Endothelial cell of umbilical vein (primary cell): Measurements from ENCODE around the gene HBS1L. TPM values are rescaled to one million over a fixed set of nuclear protein-coding genes. Genes with fewer than 3 reads are reported as not detected.

Source experiments
- BruUV-seq: library from RNA; stranded (reverse); fragments of 400-500 nt; replicated peaks from 2 replicates; lab custom pipeline; 2021; lab: Mats Ljungman, UMichigan
- CTCF ChIA-PET: fragments of 300-600, 350-600 bp; sonication (Branson Sonifier 250); formaldehyde crosslinking; loops from one replicate; lab custom pipeline; 2021; ENCODE audit warnings: antibody characterized with exemption, inconsistent platforms; lab: Charles Lee
- POLR2A ChIA-PET: fragments of 300-600, 350-600 bp; sonication (Branson Sonifier 250); formaldehyde crosslinking; loops from one replicate; lab custom pipeline; 2021; ENCODE audit warnings: antibody characterized with exemption, inconsistent platforms; lab: Charles Lee
- DNase-seq: peaks from one replicate; pipeline ENCODE4 v3.0.0-alpha.2; 2011; ENCODE audit warnings: low read depth, low spot score
- FAIRE-seq: peaks from 2 replicates; lab custom pipeline; 2011; peaks lifted over from hg19 to GRCh38; lab: Jason Lieb, UNC
- H2AFZ ChIP-seq: 2 replicates; pipeline ENCODE4 v1.6.0; 2012; ENCODE audit warnings: low read depth, low read length, control low read depth, inconsistent platforms
- H3K27ac ChIP-seq: 2 replicates; pipeline ENCODE4 v1.5.1; 2011; ENCODE audit warnings: low read depth, mild to moderate bottlenecking, control low read depth, low read length, moderate library complexity; ENCODE audit not compliant: insufficient read depth
- H3K27me3 ChIP-seq, 2 experiments: 2 replicates each; pipeline versions ENCODE4 v1.6.0 to v1.6.1; 2011; ENCODE audit warnings: low read length in 2 of 2, mixed read lengths in 1 of 2; ENCODE audit not compliant: control insufficient read depth in 2 of 2, insufficient read depth in 2 of 2
- H3K36me3 ChIP-seq, 2 experiments: 2 replicates in 1 of 2; 3 replicates in 1 of 2; pipeline ENCODE4 v1.5.1; 2011; ENCODE audit warnings: low read length in 2 of 2, mild to moderate bottlenecking in 1 of 2, moderate library complexity in 1 of 2; ENCODE audit not compliant: control insufficient read depth in 2 of 2, insufficient read depth in 2 of 2; ENCODE audit errors: extremely low read depth in 1 of 2
- H3K4me1 ChIP-seq: 3 replicates; pipeline ENCODE4 v1.5.1; 2011; ENCODE audit warnings: mild to moderate bottlenecking, low read length; ENCODE audit not compliant: control insufficient read depth, insufficient read depth; ENCODE audit errors: extremely low read depth
- H3K4me2 ChIP-seq: 2 replicates; pipeline ENCODE4 v1.6.1; 2011; ENCODE audit warnings: low read length, control low read depth, mixed read lengths; ENCODE audit not compliant: insufficient read depth
- H3K4me3 ChIP-seq, 3 experiments: fragments of 200-600 bp in 1 of 3; sonication (generic), shearing (Covaris generic) in 1 of 3; replicated peaks in 1 of 3; 2 replicates each; pipeline ENCODE4 v1.5.1; 2011 to 2016; ENCODE audit warnings: control low read depth in 3 of 3, low read length in 3 of 3, mild to moderate bottlenecking in 2 of 3, inconsistent platforms in 1 of 3, low read depth in 1 of 3, moderate library complexity in 1 of 3; ENCODE audit not compliant: insufficient read depth in 1 of 3
- H3K79me2 ChIP-seq: 2 replicates; pipeline ENCODE4 v1.6.0; 2012; ENCODE audit warnings: low read length, inconsistent platforms; ENCODE audit not compliant: control insufficient read depth, insufficient read depth
- H3K9ac ChIP-seq: replicated peaks from 2 replicates; pipeline ENCODE3; 2011; ENCODE audit warnings: low read length, control low read depth; ENCODE audit not compliant: insufficient read depth; ENCODE audit errors: extremely low read depth
- H3K9me1 ChIP-seq: replicated peaks from 3 replicates; pipeline ENCODE4 v1.6.0; 2011; ENCODE audit warnings: mild to moderate bottlenecking, low read length; ENCODE audit not compliant: control insufficient read depth, insufficient read depth; ENCODE audit errors: extremely low read depth
- H3K9me3 ChIP-seq: replicated peaks from 2 replicates; pipeline ENCODE4 v1.5.1; 2012; ENCODE audit warnings: low read length, inconsistent platforms; ENCODE audit not compliant: control insufficient read depth, insufficient read depth
- H4K20me1 ChIP-seq: replicated peaks from 2 replicates; pipeline ENCODE3; 2011; ENCODE audit warnings: mild to moderate bottlenecking, low read length; ENCODE audit not compliant: control insufficient read depth, insufficient read depth; ENCODE audit errors: extremely low read depth
- CTCF ChIP-seq, 2 donors: IDR thresholded peaks; 1 replicate in 1 of 2; 2 replicates in 1 of 2; pipeline ENCODE4 v1.5.1; 2011; ENCODE audit warnings: low read length in 2 of 2, mild to moderate bottlenecking in 2 of 2, moderate library complexity in 2 of 2, control low read depth in 1 of 2, inconsistent platforms in 1 of 2, low read depth in 1 of 2; ENCODE audit not compliant: insufficient read depth in 1 of 2; ENCODE audit errors: extremely low read depth in 1 of 2
- EZH2 ChIP-seq: IDR thresholded peaks from 2 replicates; pipeline ENCODE4 v1.6.1; 2012; ENCODE audit warnings: borderline replicate concordance, low read depth, mild to moderate bottlenecking, moderate library complexity, low read length, inconsistent platforms; ENCODE audit not compliant: severe bottlenecking
- FOS ChIP-seq: IDR thresholded peaks from 2 replicates; pipeline ENCODE4 v1.6.1; 2011; ENCODE audit warnings: mild to moderate bottlenecking, low read length, moderate library complexity, borderline replicate concordance; ENCODE audit not compliant: insufficient read depth
- GATA2 ChIP-seq: IDR thresholded peaks from 2 replicates; pipeline ENCODE4 v1.7.0; 2011; ENCODE audit warnings: low read depth, mild to moderate bottlenecking, moderate library complexity, mixed read lengths, low read length; ENCODE audit not compliant: insufficient read length, insufficient read depth
- JUN ChIP-seq: IDR thresholded peaks from 2 replicates; pipeline ENCODE4 v1.6.1; 2011; ENCODE audit warnings: borderline replicate concordance, low read depth; ENCODE audit not compliant: insufficient read length, insufficient read depth
- MYC ChIP-seq: IDR thresholded peaks from one replicate; pipeline ENCODE4 v1.6.1; 2011; ENCODE audit warnings: mild to moderate bottlenecking, low read depth, low read length
- POLR2A ChIP-seq: IDR thresholded peaks from 2 replicates; pipeline ENCODE4 v1.6.1; 2012; ENCODE audit warnings: low read depth, mild to moderate bottlenecking, control low read depth, low read length
- POLR2AphosphoS5 ChIP-seq: IDR thresholded peaks from 2 replicates; pipeline ENCODE4 v1.6.1; 2012; ENCODE audit warnings: low read depth, mild to moderate bottlenecking, control low read depth, low read length, moderate library complexity; ENCODE audit not compliant: insufficient read depth
- dilution Hi-C: fragments of 300-500 bp; cut with MboI; formaldehyde crosslinking; loops from one replicate; pipeline ENCODE4 v1.15.0; 2019; ENCODE audit warnings: low sequenced_read_pairs; ENCODE audit not compliant: extremely low pct_ligation_motif_present
- intact Hi-C: fragments of 100-400 bp; cut with micrococcal nuclease; formaldehyde crosslinking; loops from one replicate; pipeline ENCODE4 v1.10.0; 2022
- polyA plus RNA-seq, 4 experiments: library from polyadenylated mRNA; depleted of rRNA in 3 of 4; stranded (reverse) in 3 of 4; unstranded in 1 of 4; fragments of >200 nt; gene quantifications; 2 replicates each; pipeline versions ENCODE4 v1.2.1 to v1.2.3, GENCODE V29; 2011 to 2012; ENCODE audit warnings: missing spikeins in 1 of 4
- total RNA-seq: library from RNA; stranded (reverse); gene quantifications from 2 replicates; pipeline ENCODE4 v1.2.3, GENCODE V29; 2021
- TF ChIP-seq, protein P1 (sequence below): IDR thresholded peaks from 2 replicates; pipeline ENCODE4 v1.6.1; 2011; ENCODE audit not compliant: insufficient read depth, insufficient read length

HBS1L gene
- total and polyA plus RNA-seq, 2 donors (not counting 3 experiments of a cell fraction or from before 2014, with no cell fraction given), result 23.7 to 74.6 TPM

- Histone ChIP-seq H3K4me1 (no peaks in the 10 kb centered on the region), H3K27me3 (no peaks in the 10 kb centered on the region), H3K9ac (no peak overlapping the region), H4K20me1 (no peaks in the 10 kb centered on the region), H3K36me3 (no peaks in the 10 kb centered on the region), H3K9me3 (no peaks in the 10 kb centered on the region), H3K79me2 (no peaks in the 10 kb centered on the region), H3K4me2 (no peak overlapping the region), H3K9me1 (no peaks in the 10 kb centered on the region), H2AFZ (no peak overlapping the region), H3K4me3 (no peak overlapping the region), H3K27ac (no peak overlapping the region)
- intact Hi-C loops (no loop called here), dilution Hi-C loops (no loop called here)
- FAIRE-seq (no peak), DNase-seq (no peak)
- ChIA-PET POLR2A (no interaction called here), CTCF (interaction anchor here (0.8 to 3.9 kb wide), 4 partner anchors 115 to 827 kb away, joined by 3 to 93 read pairs (median 5); no protein-coding TSS in a partner anchor)
- no TSS peak for BruUV-seq
- TF ChIP-seq GATA2 (no peak), MYC (no peak), POLR2A (no peak), JUN (no peak), CTCF (IDR thresholded peaks at IDR 0.05; ENCODE audit: extremely low read depth in 1 of 2, insufficient read depth in 1 of 2, low read depth in 1 of 2, low read length in 2 of 2) (no peak), POLR2AphosphoS5 (no peak), FOS (no peak), EZH2 (no peak)
- TF ChIP-seq, protein P1, sequence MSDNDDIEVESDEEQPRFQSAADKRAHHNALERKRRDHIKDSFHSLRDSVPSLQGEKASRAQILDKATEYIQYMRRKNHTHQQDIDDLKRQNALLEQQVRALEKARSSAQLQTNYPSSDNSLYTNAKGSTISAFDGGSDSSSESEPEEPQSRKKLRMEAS, result no peak
These were observed 117.2 kb downstream of the HBS1L start for GRCh38 chr6:134937426-134937825.
